Mucosa of descending colon (tissue), 3 donors: ENCODE data around the gene TMEM126A. TPM values are rescaled to one million over a fixed set of nuclear protein-coding genes. Genes with fewer than 3 reads are reported as not detected.

Experiments
- ATAC-seq: fragments of 200-7000 bp; cut with Tn5 transposase; one replicate; pipeline ENCODE4 v1.9.1; 2020; ENCODE audit warnings: mild to moderate bottlenecking, moderate library complexity
- DNase-seq, 3 donors: peaks; one replicate each; pipeline ENCODE4 v3.0.0-alpha.2; 2020
- H3K36me3 ChIP-seq: fragments of 200-600 bp; one replicate; pipeline ENCODE4 v1.8.0; 2021; ENCODE audit warnings: low read depth, mild to moderate bottlenecking
- H3K4me1 ChIP-seq: fragments of 200-600 bp; one replicate; pipeline ENCODE4 v1.8.0; 2021; ENCODE audit warnings: low read depth, mild to moderate bottlenecking
- H3K4me3 ChIP-seq: fragments of 200-600 bp; one replicate; pipeline ENCODE4 v1.8.0; 2021; ENCODE audit warnings: mild to moderate bottlenecking
- H3K9me3 ChIP-seq: fragments of 200-600 bp; one replicate; pipeline ENCODE4 v1.8.0; 2021; ENCODE audit warnings: mild to moderate bottlenecking
- CTCF ChIP-seq: fragments of 200-600 bp; IDR thresholded peaks from one replicate; pipeline ENCODE4 v1.8.0; 2022; ENCODE audit warnings: antibody characterized with exemption, mild to moderate bottlenecking
- intact Hi-C, 2 donors: fragments of 100-400 bp; cut with DNase I in 1 of 2; cut with micrococcal nuclease in 1 of 2; formaldehyde crosslinking; loops; one replicate each; pipeline versions ENCODE4 v1.11.0 to v1.11.1; 2022; cut with DNase I, micrococcal nuclease
- total RNA-seq, 3 donors: library from RNA; stranded (reverse); fragmentation: NEBNext Ultra II Directional in 2 of 3; extraction: Animal tissue kit (Norgen Biotek cat#: 25700) in 2 of 3; gene quantifications; one replicate each; pipeline versions ENCODE4 v1.2.1 to v1.2.4, GENCODE V29; 2021 to 2023
- donor health status: DM: no; HTN: no; CAD: no; lungs with moderate emphysema.
- donor health status: DM: no; HTN: no; CAD: no.
- donor health status: DM: no; HTN: yes; CAD: no.

TMEM126A gene
- total RNA-seq, 3 donors from 2014 or later, result 18.8 to 25.8 (median 19.4) TPM

DNA sequence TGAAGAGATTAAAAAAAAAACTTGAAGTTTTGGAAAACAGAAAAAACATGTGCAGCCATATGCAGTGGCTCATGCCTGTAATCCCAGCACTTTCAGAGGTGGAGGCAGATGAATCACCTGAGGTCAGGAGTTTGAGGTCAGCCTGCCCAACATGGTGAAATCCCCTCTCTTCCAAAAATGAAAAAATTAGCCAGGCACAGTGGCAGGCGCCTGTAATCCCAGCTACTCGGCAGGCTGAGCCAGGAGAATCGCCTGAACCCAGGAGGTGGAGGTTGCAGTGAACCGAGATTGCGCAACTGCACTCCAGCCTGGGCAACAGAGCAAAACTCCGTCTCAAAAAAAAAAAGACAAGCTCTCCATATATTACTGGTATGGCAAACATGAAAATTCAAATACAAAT is 28.3 kb upstream of the TMEM126A start:
- Histone ChIP-seq H3K4me1 (no peaks in the 10 kb centered on the region), H3K36me3 (no peaks in the 10 kb centered on the region), H3K4me3 (no peak overlapping the region), H3K9me3 (no peaks in the 10 kb centered on the region)
- DNase-seq (no peak), ATAC-seq (no peak)
- intact Hi-C loops, result no loop called here
- no peak for TF ChIP-seq CTCF

DNA sequence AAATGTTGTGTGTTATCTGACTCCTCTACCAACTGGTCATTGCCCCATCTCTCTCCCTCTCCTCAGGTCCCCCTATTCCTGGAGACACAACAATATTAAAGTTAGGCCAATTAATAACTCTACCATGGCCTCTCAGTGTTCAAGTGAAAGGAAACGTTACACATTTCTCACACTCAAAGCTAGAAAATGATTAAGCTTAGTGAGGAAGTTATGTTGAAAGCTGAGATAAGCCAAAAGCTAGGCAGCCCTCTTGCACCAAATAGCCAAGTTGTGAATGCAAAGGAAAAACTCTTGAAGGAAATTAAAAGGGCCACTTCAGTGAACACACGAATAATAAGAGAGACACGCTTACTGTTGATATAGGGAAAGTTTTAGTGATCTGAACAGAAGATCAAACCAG is 27.5 kb upstream of the TMEM126A start:
- DNase-seq (no peak), ATAC-seq (no peak)
- intact Hi-C loops, result no loop called here
- Histone ChIP-seq H3K36me3 (no peaks in the 10 kb centered on the region), H3K4me3 (no peak overlapping the region), H3K4me1 (no peaks in the 10 kb centered on the region), H3K9me3 (no peaks in the 10 kb centered on the region)
- TF ChIP-seq CTCF, result no peak

DNA sequence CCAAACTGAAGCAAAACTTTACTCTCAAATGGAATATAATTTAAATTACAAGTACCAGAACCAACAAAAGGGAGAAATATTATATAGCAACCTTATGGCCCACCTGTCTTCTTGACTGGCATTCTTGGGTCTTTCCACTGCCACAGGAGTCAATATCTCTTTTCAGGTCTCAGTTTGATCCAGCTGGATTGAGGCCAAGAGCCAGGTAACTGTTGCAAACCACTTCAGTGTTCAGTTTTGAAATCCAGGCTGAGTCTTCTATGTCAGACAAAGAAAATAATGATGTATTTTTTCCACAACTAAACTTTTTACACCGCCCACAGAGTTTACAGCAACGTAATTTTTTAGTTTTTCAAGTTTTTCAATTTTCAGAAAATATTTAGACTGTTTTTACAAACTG is 21.3 kb upstream of the TMEM126A start:
- TF ChIP-seq CTCF, result no peak
- Histone ChIP-seq H3K4me1 (peaks cover 11% of the 10 kb centered on the region), H3K9me3 (no peaks in the 10 kb centered on the region), H3K4me3 (no peak overlapping the region), H3K36me3 (no peaks in the 10 kb centered on the region)
- peak in 1 of 3 donors; percentile 14 for DNase-seq
- no peak for ATAC-seq
- intact Hi-C loops, result no loop called here

- no peaks in the 10 kb centered on the region for H3K36me3 ChIP-seq
- H3K4me3 ChIP-seq, result peak within 1 kb of the TSS; percentile 20
- no peaks in the 10 kb centered on the region for H3K9me3 ChIP-seq
- intact Hi-C loops, result no loop called here
- DNase-seq, result peak in 1 of 3 donors; percentile 29
- no peak for TF ChIP-seq CTCF
- ATAC-seq, result peak; percentile 18
- H3K4me1 ChIP-seq, result peaks cover 11% of the 10 kb centered on the region
Observed at GRCh38 chr11:85627332-85627997, 20.3 kb upstream of the TMEM126A start, which contains the start of gene DLG2. TSS of gene DLG2 (minus strand) at chr11:85627344.

- Histone ChIP-seq H3K4me3 (peak within 1 kb of the TSS; percentile 20), H3K9me3 (no peaks in the 10 kb centered on the region), H3K4me1 (peaks cover 11% of the 10 kb centered on the region), H3K36me3 (no peaks in the 10 kb centered on the region)
- no peak for TF ChIP-seq CTCF
- intact Hi-C loops, result no loop called here
- ATAC-seq (peak; percentile 99), DNase-seq (peak; percentile 98 to 99 (median 99))
Observed at GRCh38 chr11:85627998-85628770, 19.6 kb upstream of the TMEM126A start, which contains the start of gene TMEM126B. TSS of gene TMEM126B (plus strand) at chr11:85628593. CDS start at chr11:85628608, 15 bp downstream.
